ENCODE measurements around the gene EPHA6. TPM values are rescaled to one million over a fixed set of nuclear protein-coding genes. Genes with fewer than 3 reads are reported as not detected.

EPHA6 gene
- total and polyA plus RNA-seq, 2 donors (not counting 3 experiments of a cell fraction or from before 2014, with no cell fraction given): not detected

- no TSS peak for BruUV-seq (replicated peaks)
- ChIA-PET CTCF (no interaction called here), POLR2A (no interaction called here)
- H4K20me1 ChIP-seq (replicated peaks; ENCODE audit: control insufficient read depth, extremely low read depth, insufficient read depth, low read length): no peaks in the 10 kb centered on the region
- H3K27me3 ChIP-seq (ENCODE audit: control insufficient read depth in 2 of 2, insufficient read depth in 2 of 2, low read length in 2 of 2): no peaks in the 10 kb centered on the region
- FAIRE-seq (no peak), DNase-seq (ENCODE audit: low read depth, low spot score) (no peak)
- H3K9ac ChIP-seq (replicated peaks; ENCODE audit: extremely low read depth, insufficient read depth, low read length): no peak overlapping the region
- no peak overlapping the region for H3K27ac ChIP-seq (ENCODE audit: insufficient read depth, low read depth, low read length)
- no peaks in the 10 kb centered on the region for H3K79me2 ChIP-seq (ENCODE audit: control insufficient read depth, insufficient read depth, low read length)
- H3K9me1 ChIP-seq (replicated peaks; ENCODE audit: control insufficient read depth, extremely low read depth, insufficient read depth, low read length): no peaks in the 10 kb centered on the region
- dilution Hi-C loops (cut with MboI; ENCODE audit: extremely low pct_ligation_motif_present, low sequenced_read_pairs): no loop called here
- TF ChIP-seq MYC (IDR thresholded peaks at IDR 0.05; ENCODE audit: low read depth, low read length) (no peak), CTCF (IDR thresholded peaks at IDR 0.05; ENCODE audit: extremely low read depth in 1 of 2, insufficient read depth in 1 of 2, low read depth in 1 of 2, low read length in 2 of 2) (no peak)
- H2AFZ ChIP-seq (ENCODE audit: low read depth, low read length): no peak overlapping the region
- H3K36me3 ChIP-seq (ENCODE audit: control insufficient read depth in 2 of 2, extremely low read depth in 1 of 2, insufficient read depth in 2 of 2, low read length in 2 of 2): no peaks in the 10 kb centered on the region
- no peaks in the 10 kb centered on the region for H3K4me1 ChIP-seq (ENCODE audit: control insufficient read depth, extremely low read depth, insufficient read depth, low read length)
- intact Hi-C loops (cut with micrococcal nuclease): no loop called here
- peaks cover 4% of the 10 kb centered on the region for H3K9me3 ChIP-seq (replicated peaks; ENCODE audit: control insufficient read depth, insufficient read depth, low read length)
- H3K4me2 ChIP-seq (ENCODE audit: insufficient read depth, low read length): no peak overlapping the region
- no peak overlapping the region for H3K4me3 ChIP-seq (replicated peaks in 1 of 3; ENCODE audit: insufficient read depth in 1 of 3, low read depth in 1 of 3, low read length in 3 of 3)
Observed at GRCh38 chr3:97293596-97294131, 479.3 kb downstream of the EPHA6 start.

- BruUV-seq (replicated peaks): no TSS peak
- POLR2A ChIA-PET: no interaction called here
- dilution Hi-C loops (cut with MboI; ENCODE audit: extremely low pct_ligation_motif_present, low sequenced_read_pairs): no loop called here
Observed at GRCh38 chr3:97297032-97297431, 482.6 kb downstream of the EPHA6 start.

More at GRCh38 chr3:97297032-97297431, 482.6 kb downstream of the EPHA6 start:
- FAIRE-seq (no peak), DNase-seq (ENCODE audit: low read depth, low spot score) (no peak)
- H3K4me2 ChIP-seq (ENCODE audit: insufficient read depth, low read length): no peak overlapping the region
- no peak overlapping the region for H3K9ac ChIP-seq (replicated peaks; ENCODE audit: extremely low read depth, insufficient read depth, low read length)
- no peaks in the 10 kb centered on the region for H3K79me2 ChIP-seq (ENCODE audit: control insufficient read depth, insufficient read depth, low read length)
- H3K4me3 ChIP-seq (replicated peaks in 1 of 3; ENCODE audit: insufficient read depth in 1 of 3, low read depth in 1 of 3, low read length in 3 of 3): no peak overlapping the region
- no peaks in the 10 kb centered on the region for H3K4me1 ChIP-seq (ENCODE audit: control insufficient read depth, extremely low read depth, insufficient read depth, low read length)
- H2AFZ ChIP-seq (ENCODE audit: low read depth, low read length): no peak overlapping the region
- H3K27ac ChIP-seq (ENCODE audit: insufficient read depth, low read depth, low read length): no peak overlapping the region
- intact Hi-C loops (cut with micrococcal nuclease): no loop called here
- H3K36me3 ChIP-seq (ENCODE audit: control insufficient read depth in 2 of 2, extremely low read depth in 1 of 2, insufficient read depth in 2 of 2, low read length in 2 of 2): no peaks in the 10 kb centered on the region
- H3K9me3 ChIP-seq (replicated peaks; ENCODE audit: control insufficient read depth, insufficient read depth, low read length): peaks cover 4% of the 10 kb centered on the region
- no peaks in the 10 kb centered on the region for H3K27me3 ChIP-seq (ENCODE audit: control insufficient read depth in 2 of 2, insufficient read depth in 2 of 2, low read length in 2 of 2)
- H4K20me1 ChIP-seq (replicated peaks; ENCODE audit: control insufficient read depth, extremely low read depth, insufficient read depth, low read length): no peaks in the 10 kb centered on the region
- CTCF ChIA-PET: no interaction called here
- no peak for TF ChIP-seq CTCF (IDR thresholded peaks at IDR 0.05; ENCODE audit: extremely low read depth in 1 of 2, insufficient read depth in 1 of 2, low read depth in 1 of 2, low read length in 2 of 2)
- no peak for TF ChIP-seq FOS (IDR thresholded peaks at IDR 0.05; ENCODE audit: borderline replicate concordance, insufficient read depth, low read length)
- TF ChIP-seq POLR2A (IDR thresholded peaks at IDR 0.05; ENCODE audit: low read depth, low read length): no peak
- no peak for TF ChIP-seq GATA2 (IDR thresholded peaks at IDR 0.05; ENCODE audit: insufficient read depth, insufficient read length, low read depth, low read length)
- TF ChIP-seq POLR2AphosphoS5 (IDR thresholded peaks at IDR 0.05; ENCODE audit: insufficient read depth, low read depth, low read length): no peak
- TF ChIP-seq MYC (IDR thresholded peaks at IDR 0.05; ENCODE audit: low read depth, low read length): no peak
- H3K9me1 ChIP-seq (replicated peaks; ENCODE audit: control insufficient read depth, extremely low read depth, insufficient read depth, low read length): no peaks in the 10 kb centered on the region

All from endothelial cell of umbilical vein (primary cell).